Measurements from ENCODE around the gene KSR1.
"Not testable (repeated sequence)": the region's sequence is repeated elsewhere in the genome, so short reads cannot be mapped to it uniquely, and the experiment has no call there.

KSR1 gene

DNA sequence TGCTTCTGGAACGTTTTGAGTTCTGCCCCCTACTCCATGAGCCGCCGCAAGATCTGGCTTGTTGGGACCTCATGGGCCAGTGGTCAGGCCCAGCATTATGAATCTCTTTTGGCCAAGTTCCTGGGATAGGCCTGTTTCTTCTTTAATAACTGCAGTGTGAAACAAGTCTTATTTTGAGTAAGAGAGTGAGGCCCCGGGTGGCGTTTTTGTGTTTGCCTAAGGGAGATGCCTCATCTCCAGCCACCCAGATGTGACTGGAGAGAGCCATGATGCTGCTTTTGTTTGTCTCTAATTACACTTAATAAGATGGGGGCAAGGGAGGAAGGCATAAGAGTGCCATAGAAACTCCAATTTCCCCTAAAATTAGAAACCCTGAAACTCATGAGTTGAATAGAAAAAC is 39.8 kb downstream of the KSR1 start:
- no peak for DNase-seq

- no peak for DNase-seq
Measured at GRCh38 chr17:27496437-27496943, 40.2 kb downstream of the KSR1 start.

DNA sequence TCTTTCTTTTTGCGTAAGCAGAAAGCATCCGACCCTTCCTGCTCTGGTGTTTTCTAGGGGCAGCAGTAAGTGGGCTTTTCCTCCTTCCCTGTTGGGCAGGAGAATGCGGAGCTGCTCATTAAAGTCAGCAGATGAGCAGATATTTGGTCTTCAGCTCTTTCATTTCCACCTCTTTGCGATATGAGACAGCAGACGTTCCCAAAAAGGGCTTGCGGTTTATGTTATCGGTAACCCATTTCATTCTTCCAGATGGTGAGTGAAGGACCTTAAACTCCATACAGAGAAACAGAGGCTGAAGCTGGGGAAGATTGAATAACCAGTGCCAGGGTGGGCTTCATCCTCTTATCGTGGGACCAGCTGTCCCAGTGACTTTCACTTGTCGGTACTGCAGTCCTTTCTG is 40.7 kb downstream of the KSR1 start:
- DNase-seq: no peak

DNA sequence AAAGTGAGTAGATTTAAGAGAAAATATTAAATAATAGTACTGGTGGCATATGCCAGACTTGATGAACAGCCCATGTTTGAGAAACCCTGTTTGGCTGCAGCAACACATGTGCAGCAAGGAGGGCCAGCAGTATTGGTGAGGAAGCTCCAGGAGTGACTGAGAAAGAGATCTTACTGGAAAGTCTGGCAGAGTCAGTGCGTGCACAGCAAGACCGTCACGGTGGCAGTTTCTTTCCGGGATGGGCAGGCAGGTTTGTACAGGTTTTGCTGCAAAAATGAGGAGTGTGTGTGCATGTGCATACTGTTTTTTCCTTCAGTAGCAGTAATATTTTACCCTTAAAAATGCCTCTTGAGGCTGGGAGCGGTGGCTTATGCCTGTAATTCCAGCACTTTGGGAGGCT is 41.4 kb downstream of the KSR1 start:
- no peak for DNase-seq

GRCh38 chr17:27498615-27499309 is 42.5 kb downstream of the KSR1 start:
- DNase-seq: no peak

DNA sequence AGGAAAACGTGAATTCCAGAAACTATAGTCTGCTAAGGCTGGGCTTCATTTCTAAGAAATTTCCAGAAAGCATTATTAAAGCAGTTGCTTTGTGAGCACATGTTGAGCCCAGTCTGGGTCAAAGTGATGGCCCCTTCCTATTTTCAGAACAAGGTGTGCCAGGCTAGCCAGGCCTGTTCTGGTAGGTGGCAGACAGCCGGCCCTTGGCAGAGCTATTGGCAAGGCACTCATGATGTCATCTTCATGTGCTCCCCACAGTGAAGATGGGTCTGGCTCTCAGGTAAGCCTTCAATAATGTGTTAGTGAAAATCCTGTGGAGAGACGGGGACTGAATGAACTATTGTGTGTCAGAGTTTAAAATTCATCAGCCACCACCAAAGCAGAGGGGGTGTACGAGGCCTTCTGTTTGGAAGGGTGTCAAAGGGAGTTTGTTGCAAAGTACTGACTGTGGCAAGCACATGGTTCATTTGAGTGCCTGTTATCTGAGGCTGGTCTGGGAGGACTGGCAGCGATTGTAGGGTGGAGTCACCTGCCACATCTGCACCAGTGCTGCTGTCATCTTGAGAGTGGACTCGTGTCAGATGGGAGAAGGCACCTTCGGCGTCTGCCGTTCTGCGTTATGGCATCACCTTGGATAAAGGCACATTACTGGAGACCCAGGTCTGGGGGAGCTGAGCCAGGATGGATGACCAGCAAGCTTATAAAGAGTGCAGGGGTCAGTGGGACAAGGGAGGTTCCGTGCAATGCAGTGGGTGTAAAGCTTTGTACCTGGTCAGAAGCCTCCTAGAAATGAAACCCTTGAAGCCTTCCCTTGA is 43.4 kb downstream of the KSR1 start:
- DNase-seq: no peak

- DNase-seq: not testable (repeated sequence)
Measured at GRCh38 chr17:27501338-27501737, 45.1 kb downstream of the KSR1 start.

- DNase-seq: no peak
Measured at GRCh38 chr17:27502526-27503324, 46.5 kb downstream of the KSR1 start.

- no peak for DNase-seq
Measured at GRCh38 chr17:27503611-27504010, 47.4 kb downstream of the KSR1 start.

- no peak for DNase-seq
Measured at GRCh38 chr17:27504188-27504995, 48.1 kb downstream of the KSR1 start.

- no peak for DNase-seq
Measured at GRCh38 chr17:27506348-27507218, 50.3 kb downstream of the KSR1 start.

- no peak for DNase-seq
Measured at GRCh38 chr17:27511168-27511883, 55.1 kb downstream of the KSR1 start.

- no peak for DNase-seq
Measured at GRCh38 chr17:27512031-27512430, 55.8 kb downstream of the KSR1 start.

DNA sequence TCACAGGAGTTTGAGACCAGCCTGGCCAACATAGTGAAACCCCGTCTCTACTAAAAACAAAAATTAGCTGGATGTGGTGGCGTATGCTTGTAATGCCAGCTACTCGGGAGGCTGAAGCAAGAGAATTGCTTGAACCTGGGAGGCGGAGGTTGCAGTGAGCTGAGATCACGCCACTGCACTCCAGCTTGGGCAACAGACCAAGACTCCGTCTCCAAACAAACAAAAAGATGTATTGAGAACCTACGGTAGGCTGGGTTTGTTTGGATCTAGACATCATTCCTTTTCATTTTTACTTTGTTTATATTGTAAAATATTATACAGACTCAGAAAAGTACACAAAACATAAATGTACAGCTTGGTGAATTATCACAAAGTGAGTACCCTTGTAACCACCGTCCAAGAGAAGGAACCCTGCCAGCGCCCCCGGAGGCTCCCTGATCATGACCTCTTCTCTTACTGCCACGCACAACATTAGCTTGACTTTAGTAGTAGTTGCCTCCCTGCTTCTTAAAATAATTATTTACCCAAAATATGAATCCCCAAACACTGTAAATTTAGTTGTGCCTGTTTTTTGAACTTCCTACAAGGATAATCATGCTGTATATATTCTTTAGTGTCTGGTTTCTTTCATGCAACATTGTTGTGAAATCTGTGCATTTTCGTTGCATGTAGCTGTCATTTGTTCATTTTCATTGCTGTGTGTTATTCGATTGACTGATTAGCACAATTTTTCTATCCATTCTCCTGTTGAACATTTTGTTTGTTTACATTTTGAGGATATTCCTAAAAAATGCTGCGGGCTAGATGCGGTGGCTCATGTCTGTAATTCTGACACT is 56.5 kb downstream of the KSR1 start:
- no peak for DNase-seq

DNA sequence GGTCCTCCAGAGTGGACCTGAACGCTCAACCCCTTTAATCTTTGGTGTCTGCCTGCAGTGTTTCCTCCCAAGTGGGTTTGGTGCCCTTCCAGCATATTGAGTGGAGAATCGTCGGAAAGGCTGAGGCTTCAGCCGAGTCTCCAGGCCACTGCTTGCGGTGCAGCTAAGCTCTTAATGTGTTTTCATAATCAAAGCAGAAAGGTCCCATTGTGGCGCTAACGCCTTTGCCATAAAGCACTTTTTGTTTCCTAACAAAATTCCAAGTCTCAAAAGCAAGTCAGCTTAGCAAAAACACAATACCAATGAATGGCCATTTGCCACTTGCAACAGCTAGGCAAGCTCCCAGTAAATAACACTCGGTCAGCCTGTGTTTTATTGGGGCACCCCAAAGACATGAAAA is 57.6 kb downstream of the KSR1 start:
- DNase-seq: no peak

DNA sequence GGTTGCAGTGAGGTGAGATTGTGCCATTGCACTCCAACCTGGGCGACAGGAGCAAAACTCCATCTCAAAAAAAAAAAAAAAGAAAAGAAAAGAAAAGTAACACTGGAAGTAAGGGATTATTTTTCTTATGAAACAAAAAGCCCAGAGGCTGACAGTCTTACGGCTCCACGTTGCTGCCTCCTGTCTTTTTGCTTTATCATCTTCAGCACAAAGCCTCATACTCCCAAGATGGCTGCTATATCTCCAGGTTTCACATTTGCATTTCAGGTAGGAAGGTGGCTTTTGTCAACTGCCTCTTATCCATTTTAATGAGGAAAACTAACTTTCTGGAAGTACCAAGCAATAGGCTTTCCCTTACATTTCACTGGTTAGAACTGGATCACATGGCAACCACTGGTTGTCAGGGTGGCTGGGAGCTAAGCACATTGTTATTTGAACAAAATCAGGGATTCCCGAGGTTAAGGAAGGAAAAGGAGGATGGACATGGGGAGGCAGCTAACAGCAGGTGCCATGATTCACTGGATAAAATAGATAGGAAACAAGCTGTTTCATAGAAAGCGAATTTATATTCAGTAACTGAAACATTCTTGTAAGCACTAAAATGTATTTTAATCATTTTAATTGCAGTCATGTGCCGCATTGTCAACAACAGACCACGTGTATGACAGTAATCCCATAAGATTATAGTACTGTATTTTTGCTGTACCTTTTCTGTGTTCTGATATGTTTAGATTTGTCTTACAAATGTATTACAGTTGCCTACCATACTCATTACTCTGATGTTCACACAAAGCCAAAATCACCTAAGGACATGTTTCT is 58.6 kb downstream of the KSR1 start:
- DNase-seq: no peak

GRCh38 chr17:27518048-27518447 is 61.8 kb downstream of the KSR1 start:
- no peak for DNase-seq

All from central memory CD4-positive, alpha-beta T cell (primary cell).